Thoracic aorta (tissue), 2 donors: ENCODE measurements around the gene CAMK2B. TPM values are rescaled to one million over a fixed set of nuclear protein-coding genes. Genes with fewer than 3 reads are reported as not detected.

ENCODE experiments used
- ATAC-seq: fragments of 150-250 bp; one replicate; pipeline ENCODE4 v1.8.0; 2017; ENCODE audit warnings: low read depth; ENCODE audit not compliant: insufficient number of reproducible peaks, low FRiP score
- DNase-seq: peaks from one replicate; pipeline ENCODE4 v3.0.0-alpha.2; 2020; ENCODE audit warnings: low spot score
- H3K27ac ChIP-seq, 2 donors: fragments of 200-600 bp; sonication (generic); 1 replicate in 1 of 2; 2 replicates in 1 of 2; pipeline ENCODE4 v1.5.1; 2016; ENCODE audit warnings: mild to moderate bottlenecking in 2 of 2, moderate library complexity in 2 of 2
- H3K27me3 ChIP-seq: fragments of 200-600 bp; sonication (generic); replicated peaks from 2 replicates; pipeline ENCODE4 v1.6.0; 2016; ENCODE audit warnings: mild to moderate bottlenecking; ENCODE audit not compliant: insufficient read depth
- H3K36me3 ChIP-seq: fragments of 200-600 bp; sonication (generic); one replicate; pipeline ENCODE4 v1.5.1; 2016
- H3K4me1 ChIP-seq, 2 donors: fragments of 200-600 bp; sonication (generic); 1 replicate in 1 of 2; 2 replicates in 1 of 2; pipeline versions ENCODE4 v1.5.1 to v1.6.0; 2016; ENCODE audit warnings: low read depth in 2 of 2, mild to moderate bottlenecking in 1 of 2; ENCODE audit not compliant: control insufficient read depth in 1 of 2
- H3K4me3 ChIP-seq: fragments of 200-600 bp; sonication (generic); 2 replicates; pipeline ENCODE4 v1.5.1; 2016; ENCODE audit warnings: mild to moderate bottlenecking
- H3K9me3 ChIP-seq: fragments of 200-600 bp; sonication (generic); 2 replicates; pipeline ENCODE4 v1.5.1; 2016
- CTCF ChIP-seq: fragments of 200-600 bp; sonication (generic); IDR thresholded peaks from one replicate; pipeline ENCODE4 v1.5.1; 2019; ENCODE audit warnings: antibody characterized with exemption
- total RNA-seq, 2 donors: library from RNA; depleted of rRNA; stranded (reverse); fragments of >200 nt; gene quantifications; one replicate each; pipeline versions ENCODE4 v1.1.0 to v1.2.3, GENCODE V29; 2016

The CAMK2B gene
- total RNA-seq, 2 donors from 2014 or later: 1.5 to 2.8 TPM

- no peak for DNase-seq
- Histone ChIP-seq H3K27me3 (no peaks in the 10 kb centered on the region), H3K36me3 (no peaks in the 10 kb centered on the region), H3K4me3 (no peak overlapping the region), H3K9me3 (no peaks in the 10 kb centered on the region), H3K27ac (no peak overlapping the region), H3K4me1 (no peaks in the 10 kb centered on the region)
- no peak for ATAC-seq
- TF ChIP-seq CTCF: no peak
Observed at GRCh38 chr7:44220046-44220357, 105.4 kb downstream of the CAMK2B start.

GRCh38 chr7:44219371-44220045 is 105.9 kb downstream of the CAMK2B start:
- no peak for TF ChIP-seq CTCF
- Histone ChIP-seq H3K9me3 (no peaks in the 10 kb centered on the region), H3K36me3 (no peaks in the 10 kb centered on the region), H3K27me3 (no peaks in the 10 kb centered on the region), H3K4me1 (no peaks in the 10 kb centered on the region), H3K27ac (no peak overlapping the region), H3K4me3 (no peak overlapping the region)
- no peak for ATAC-seq
- no peak for DNase-seq

GRCh38 chr7:44218418-44219201 is 106.8 kb downstream of the CAMK2B start:
- Histone ChIP-seq H3K4me3 (no peak overlapping the region), H3K27ac (no peak overlapping the region), H3K36me3 (no peaks in the 10 kb centered on the region), H3K27me3 (no peaks in the 10 kb centered on the region), H3K9me3 (no peaks in the 10 kb centered on the region), H3K4me1 (no peaks in the 10 kb centered on the region)
- TF ChIP-seq CTCF: no peak
- DNase-seq (no peak), ATAC-seq (no peak)

GRCh38 chr7:44217852-44218402 is 107.5 kb downstream of the CAMK2B start:
- ATAC-seq (no peak), DNase-seq (no peak)
- no peak for TF ChIP-seq CTCF
- Histone ChIP-seq H3K27me3 (no peaks in the 10 kb centered on the region), H3K4me1 (no peaks in the 10 kb centered on the region), H3K27ac (no peak overlapping the region), H3K4me3 (no peak overlapping the region), H3K9me3 (no peaks in the 10 kb centered on the region), H3K36me3 (peaks cover 5% of the 10 kb centered on the region)

GRCh38 chr7:44217223-44217714 is 108.1 kb downstream of the CAMK2B start:
- Histone ChIP-seq H3K27ac (no peak overlapping the region), H3K4me1 (no peaks in the 10 kb centered on the region), H3K9me3 (no peaks in the 10 kb centered on the region), H3K27me3 (no peaks in the 10 kb centered on the region), H3K36me3 (peaks cover 6% of the 10 kb centered on the region), H3K4me3 (no peak overlapping the region)
- ATAC-seq (no peak), DNase-seq (no peak)
- TF ChIP-seq CTCF: no peak
